Measurements from ENCODE around the gene CHTOP.

The CHTOP gene

DNA sequence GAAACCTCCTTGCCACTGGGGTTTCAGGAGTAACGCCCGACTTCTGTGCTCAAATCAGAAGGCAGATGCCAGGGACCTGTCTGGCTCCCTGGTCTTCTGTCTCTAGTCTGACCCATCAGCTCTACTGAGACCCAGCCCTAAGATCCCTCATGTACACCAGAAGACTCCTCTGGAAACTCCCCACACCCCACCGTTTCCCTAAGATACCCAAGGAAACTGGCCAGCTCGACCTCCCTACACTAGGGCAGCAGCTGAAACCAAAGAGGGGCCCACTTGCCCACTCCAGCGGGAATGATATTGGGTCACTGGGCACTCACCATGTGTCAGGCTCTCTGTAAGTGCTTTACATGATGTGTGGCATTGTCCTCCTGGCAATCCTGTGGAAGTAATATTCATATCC lies 20.5 kb upstream of the CHTOP start:
- DNase-seq = no peak

DNA sequence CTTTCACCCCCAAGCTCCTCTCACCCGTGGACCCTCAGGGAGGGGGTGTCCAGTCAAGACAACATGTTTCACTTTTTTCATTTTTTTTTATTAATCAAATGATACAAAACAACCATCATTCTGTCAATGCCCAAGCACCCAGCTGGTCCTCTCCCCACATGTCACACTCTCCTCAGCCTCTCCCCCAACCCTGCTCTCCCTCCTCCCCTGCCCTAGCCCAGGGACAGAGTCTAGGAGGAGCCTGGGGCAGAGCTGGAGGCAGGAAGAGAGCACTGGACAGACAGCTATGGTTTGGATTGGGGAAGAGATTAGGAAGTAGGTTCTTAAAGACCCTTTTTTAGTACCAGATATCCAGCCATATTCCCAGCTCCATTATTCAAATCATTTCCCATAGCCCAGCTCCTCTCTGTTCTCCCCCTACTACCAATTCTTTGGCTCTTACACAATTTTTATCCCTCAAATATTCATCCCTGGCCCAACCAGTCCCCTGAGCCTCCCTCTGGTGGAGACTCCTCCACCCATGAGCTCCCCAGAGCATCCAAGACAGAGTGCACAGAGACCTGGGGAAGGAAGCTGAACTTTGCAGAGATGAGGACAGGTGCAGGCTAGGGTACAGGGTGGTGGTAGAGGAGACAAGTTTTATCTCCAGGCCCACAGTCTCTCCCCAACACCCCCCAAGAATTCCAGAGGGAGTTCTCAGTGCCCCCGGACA lies 19.5 kb upstream of the CHTOP start:
- DNase-seq = no peak

DNA sequence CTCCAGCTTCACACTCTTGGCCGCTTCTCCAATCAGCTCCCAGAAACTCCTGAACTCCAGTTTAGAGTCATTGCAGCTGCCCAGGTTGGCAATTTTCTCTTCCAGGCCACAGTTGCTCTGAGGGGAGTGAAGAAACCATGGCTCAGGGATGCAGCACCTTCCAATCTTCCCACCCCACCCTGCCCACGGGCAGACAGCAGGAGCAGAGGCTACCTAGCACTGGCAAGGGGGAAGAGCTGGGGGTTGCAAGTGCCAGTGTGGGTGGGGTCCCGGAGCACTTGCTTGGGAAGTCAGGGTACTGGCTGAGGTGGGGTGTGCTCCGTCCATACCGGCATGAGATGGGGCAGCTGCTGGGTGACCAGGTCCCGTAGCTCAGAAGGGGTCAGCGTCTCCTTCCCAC lies 19.0 kb upstream of the CHTOP start:
- no peak for DNase-seq

DNA sequence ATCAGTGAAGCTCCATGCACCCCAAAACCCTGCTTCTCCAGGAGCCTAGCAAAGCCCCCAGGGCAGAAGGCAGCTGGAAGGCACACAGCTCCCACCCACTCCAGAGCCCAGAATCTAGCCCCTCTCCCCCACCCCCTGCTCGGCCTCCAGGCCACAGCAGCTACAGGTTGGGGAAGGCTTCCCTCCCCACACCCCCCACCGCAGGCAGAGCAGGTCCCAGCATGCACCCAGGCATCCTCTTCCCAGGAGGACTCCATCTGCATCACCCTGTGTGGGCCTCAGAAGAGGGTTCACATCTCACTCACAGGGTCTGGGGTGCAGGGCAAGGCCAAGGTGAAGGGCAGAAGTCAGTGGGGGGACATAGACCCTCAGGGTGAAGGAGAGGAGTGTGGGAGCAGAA lies 18.5 kb upstream of the CHTOP start:
- DNase-seq = no peak

DNA sequence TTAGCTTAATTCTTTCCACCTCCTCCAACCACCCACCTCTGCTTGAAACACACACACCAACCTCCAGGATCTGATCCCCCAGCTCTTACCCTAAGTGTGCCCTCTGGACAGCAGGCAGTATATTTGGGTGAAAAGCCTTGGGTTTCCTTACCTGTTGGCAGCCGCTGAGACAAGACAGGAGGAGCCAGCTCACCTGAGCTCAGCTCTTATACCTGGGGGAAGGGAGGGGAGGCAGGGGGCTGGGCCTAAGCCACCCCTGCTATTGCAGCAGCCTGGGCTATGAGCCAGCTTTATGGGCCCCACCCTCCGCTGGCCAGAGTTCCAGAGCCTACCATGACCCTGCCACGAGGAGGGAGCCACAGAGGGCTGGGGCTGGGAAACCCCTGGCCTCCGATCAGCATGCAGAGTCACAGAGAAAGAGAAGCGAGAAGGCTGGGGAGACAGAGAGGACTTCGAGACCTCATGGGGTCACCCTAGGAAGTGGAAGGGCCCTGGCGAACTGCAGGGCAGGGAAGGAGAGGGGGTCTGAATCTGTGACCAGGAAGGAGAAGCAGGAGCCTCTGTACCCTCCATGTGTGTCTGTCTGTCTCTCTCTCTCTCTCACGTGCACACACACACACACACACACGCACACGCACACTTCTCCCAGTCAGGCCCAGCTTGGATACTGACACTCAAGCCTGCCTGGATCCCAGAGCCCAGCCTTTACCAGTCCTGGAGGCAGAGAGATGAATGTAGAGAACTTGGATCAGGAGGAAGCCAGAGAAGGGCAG lies 17.5 kb upstream of the CHTOP start, which contains the start of gene S100A14:
Gene S100A14 (minus strand): TSS at position 182 of the 773 bp plus-strand sequence. CDS start 467 bp downstream, outside the sequence.
- no peak for DNase-seq

DNA sequence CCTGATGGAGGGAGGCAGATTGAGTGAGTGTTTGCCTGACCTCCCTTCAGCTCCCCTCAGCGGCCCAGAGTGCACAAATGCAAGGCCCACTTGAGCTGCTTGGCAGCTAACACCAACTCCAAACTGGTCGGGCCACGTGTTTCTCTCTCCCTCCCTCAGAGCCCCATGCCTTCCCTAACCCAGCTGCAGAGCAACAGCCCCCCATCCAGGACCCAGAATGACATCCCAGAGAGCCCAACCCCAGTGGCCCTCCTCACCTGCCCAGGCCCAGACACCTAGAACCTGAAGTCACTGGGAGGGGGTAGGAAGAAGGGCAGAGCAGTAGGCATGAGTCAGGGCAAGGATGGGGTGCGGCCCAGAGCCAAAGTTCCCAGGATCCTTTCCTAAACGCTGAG lies 17.0 kb upstream of the CHTOP start:
- no peak for DNase-seq

DNA sequence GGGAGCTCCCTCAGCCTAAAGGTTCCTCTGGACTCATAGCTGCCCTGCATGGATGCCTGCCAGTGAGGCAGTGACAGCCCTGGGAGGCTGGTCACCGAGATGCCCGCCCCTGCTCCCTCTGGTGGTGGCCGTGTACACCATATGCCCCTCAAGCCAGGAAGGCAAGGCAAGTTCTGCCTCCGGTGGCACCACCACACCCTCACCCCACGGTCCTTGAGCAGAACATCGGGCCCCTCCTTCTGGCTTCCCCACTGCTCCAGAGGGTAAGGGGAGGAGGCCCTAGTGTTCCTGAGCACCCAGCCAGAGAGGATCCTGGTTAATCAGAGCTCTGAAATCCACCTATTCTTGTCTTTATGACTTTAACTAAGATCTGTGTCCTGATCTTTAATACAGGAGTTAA lies 16.2 kb upstream of the CHTOP start:
- DNase-seq = no peak

DNA sequence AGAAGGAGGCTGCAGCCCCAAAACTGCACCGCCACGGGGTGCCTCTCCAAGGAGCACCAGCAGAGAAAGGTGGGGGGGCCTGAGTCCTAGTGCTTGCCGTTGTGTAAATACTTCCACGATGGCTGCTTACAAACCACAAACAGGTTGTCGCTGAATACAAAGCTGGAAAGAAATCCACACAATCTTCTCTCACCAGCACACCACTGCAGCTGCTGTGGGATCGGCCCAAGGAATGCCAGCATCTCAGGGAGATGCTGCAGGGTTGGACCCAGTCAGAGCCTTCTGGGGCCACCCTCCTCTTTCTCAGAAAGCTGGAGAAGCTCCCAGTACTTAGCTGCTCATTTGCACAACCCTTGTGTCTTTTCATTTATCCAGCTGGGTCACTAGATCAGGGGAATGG lies 14.7 kb upstream of the CHTOP start:
- DNase-seq = no peak

DNA sequence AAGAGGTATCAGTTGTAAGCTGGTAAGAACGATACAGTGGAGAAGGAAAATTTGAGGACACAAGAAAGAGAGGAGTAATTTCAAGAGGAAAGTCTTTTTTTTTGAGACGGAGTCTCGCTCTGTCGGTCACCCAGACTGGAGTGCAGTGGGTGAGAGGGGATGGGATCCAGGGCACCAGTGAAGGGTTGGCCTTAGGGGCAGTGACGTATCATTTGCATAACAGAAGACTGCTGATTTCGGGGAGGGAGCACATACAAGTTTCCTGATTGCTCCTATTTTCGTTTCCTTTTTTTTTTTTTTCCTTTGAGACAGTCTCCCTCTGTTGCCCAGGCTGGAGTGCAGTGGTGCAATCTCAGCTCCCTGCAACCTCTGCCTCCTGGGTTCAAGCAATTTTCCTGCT lies 10.8 kb upstream of the CHTOP start:
- DNase-seq = no peak

DNA sequence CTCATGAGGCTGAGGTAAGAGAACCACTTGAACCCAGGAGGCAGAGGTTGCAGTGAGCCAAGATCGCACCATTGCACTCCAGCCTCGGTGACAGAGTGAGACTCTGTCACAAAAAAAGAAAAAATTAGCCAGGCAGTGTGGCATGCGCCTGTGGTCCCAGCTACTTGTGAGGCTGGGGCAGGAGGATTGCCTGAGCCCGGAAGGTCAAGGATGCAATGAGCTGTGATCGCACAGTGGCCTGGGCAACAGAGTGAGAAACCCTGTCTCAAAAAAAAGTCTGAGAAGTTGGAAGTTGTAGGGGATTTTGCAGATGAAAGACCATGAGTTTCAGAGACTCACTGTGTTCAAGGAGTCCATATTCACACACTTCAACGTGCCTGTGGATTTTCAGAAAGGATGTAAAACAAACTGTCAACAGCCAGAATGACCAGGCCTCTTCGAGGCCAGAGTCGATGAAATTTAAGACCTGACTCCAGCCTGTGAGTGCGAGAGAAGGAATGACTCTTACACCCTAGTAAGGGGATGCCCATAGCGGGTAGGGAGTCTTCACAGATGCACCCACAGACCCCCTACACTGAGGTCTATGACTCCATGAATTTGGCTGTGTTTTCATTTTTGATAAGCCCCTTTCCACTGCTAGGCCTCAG lies 8.8 kb upstream of the CHTOP start:
- no peak for DNase-seq

DNA sequence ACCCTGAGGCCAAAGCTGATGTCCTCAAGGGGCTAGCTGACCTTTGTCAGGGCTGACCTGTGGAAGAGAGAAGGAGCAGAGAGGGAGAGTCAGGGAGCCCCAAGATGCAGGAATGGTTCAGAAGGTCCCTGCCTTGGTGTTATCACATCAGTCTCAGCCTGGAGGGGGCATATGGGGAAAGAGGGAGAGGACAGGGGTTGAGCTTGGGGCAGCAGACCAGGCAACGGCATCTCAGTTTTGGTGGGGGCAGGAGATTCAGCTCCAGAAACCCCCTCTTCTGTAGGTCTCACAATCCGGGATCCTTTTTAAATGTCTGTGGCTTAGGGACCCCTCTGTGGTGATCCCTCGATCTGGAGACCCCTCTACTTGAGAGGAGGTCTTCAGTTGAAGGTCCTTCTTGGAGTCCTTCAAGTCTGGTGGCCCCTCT lies 7.4 kb upstream of the CHTOP start:
- no peak for DNase-seq

DNA sequence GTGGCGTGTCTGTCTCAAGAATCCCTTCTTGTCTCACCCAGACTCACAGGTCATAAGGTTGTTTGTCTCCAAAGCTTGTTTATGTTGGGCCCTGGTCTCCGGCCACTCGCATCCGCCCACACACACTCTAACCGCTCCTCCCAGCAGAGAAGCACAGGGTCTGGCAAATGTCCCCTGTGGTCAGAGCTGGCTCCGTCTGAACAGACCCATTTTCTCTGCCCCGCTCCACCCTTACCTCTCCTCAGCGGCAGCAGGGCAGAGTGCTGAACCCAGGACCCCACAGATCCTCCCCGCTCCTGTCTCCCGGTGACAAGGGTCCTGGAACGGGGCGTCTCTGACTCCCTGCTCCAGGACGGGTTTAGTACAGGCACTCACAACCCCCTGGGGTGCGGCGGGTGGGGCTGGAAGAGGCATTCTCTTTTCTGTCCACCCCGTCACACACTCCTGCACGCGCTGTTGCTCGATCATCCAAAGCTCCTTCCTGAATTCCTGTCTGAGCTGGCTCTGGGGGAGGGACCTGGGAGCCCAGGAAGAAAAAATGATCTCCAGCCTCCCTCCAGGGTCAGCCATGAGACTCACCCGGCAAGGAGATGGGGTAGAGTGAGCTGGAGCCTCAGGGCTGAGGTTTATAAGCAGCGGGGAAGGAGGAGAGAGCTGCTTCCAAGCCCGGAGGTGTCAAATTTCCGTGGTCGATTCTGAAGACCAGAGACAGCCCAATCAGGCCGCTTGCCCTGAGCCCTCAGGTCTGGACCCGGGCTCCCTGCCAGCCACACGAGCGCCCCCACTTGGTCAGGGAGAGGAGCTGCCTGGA lies 6.8 kb upstream of the CHTOP start, which contains the start of gene S100A13:
Gene S100A13 (minus strand): TSS at position 602 of the 811 bp plus-strand sequence. CDS start 1,033 bp downstream, outside the sequence.
- DNase-seq = no peak

DNA sequence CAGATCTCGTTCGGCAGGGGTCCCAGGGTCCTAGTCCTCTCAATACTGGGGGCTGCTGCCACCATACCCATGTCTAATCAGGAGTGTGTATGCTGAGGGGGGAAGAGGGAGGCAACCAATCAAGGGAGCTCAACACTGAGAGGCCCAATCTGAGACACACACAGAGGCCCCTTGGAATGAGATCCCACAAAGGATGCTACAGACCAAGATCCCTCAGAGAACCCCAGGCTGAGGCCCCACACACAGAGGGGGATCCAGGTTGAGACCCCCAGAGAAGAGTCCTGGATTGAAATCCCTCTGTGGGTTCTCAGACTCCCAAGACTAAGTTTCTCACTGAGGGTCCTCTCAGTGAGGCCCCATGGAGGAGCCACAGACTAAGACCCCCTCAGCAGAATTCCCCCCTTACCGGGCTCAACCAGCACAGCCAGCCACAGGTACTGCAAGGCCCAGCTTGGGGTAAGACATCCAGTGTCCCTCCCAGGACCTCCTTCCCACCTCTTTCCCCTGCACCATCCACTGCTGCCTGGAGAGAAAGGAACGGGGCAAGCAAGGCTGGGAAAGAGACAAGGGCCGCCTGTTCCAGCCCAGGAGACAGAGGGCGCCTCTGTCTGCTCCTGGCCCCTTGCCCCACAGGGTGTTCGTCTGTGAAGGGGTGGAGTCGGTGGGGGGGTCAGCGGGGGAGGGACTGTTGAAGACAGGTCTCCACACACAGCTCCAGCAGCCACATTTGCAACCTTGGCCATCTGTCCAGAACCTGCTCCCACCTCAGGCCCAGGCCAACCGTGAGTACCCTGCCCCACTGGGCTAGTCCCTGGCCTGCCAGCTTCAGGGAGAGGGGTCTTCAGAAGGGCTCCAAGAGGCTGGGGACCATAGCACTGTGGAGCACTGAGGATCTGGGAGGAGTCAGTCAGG lies 5.9 kb upstream of the CHTOP start, which contains the start of gene S100A1:
Gene S100A1 (plus strand): TSS at position 720 of the 912 bp plus-strand sequence. CDS start 2,088 bp downstream, outside the sequence.
- no peak for DNase-seq

DNA sequence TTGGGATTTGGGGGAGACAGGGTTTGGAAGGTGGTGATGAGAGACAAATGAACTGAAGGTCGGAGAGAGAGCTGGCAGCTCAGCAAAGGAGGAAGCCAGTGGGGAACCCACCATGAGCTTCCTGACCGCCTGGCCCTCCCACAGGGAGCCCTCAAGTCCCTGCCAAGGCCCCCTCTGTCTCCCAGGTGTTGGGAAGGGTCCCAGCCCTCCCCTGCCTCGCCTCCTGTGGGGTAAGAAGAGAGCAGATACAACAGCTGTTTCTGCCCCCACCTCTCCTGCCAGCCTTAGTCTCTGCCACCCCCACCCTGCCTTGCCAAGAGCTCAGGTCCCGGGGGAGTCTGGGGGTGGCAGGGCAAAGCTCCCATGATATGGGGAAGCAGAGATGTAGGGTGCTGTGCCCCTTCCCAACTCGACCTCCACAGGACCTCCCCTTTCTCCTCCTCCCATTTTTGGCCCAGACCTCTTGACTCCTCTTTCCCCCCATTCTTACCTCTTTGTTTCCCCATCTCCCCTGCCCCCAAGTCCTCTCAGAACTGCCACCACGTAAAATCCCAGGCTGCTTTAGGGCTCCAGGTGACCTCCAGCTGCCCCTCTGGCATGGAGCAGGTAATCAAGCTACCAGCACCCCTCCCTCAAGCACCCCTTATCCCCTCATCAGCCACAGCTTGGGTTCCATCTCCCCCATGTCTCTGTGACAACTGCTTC lies 5.1 kb upstream of the CHTOP start:
- DNase-seq = no peak

DNA sequence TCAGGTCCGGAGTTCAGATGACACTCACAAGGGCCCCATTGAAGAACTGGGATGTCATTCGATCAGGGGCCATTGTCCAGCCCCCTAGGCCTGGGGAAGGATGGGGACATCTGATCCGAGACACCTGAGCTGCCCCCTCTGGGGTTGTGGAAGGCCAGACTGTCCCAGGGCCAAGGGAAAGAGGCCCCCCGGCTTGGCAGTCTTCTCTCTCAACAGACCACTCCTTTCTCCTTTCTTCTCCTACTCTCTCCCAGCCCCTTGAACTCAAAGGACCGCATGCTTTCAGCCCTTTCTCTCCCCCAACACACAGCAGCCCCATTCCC lies 4.6 kb upstream of the CHTOP start:
- no peak for DNase-seq

DNA sequence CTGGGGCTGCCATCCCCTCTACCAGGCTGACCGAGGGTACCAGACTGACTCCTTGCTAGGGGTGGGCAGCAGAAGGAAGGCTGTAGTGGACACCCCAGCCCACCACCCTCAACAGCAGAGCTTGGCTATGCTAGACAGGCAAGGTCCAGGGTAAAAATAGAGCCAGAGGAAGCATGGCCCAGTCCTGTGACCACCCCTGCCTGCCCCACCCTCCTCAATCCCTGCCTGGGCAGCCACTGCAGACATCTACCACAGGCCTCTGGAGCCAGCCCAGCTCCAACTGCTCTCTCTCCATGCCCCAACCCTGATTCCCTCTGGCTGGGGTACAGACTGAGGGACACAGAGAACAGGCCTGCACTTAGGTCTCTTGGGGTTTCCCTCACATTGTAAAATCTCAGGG lies 3.9 kb upstream of the CHTOP start:
- no peak for DNase-seq

DNA sequence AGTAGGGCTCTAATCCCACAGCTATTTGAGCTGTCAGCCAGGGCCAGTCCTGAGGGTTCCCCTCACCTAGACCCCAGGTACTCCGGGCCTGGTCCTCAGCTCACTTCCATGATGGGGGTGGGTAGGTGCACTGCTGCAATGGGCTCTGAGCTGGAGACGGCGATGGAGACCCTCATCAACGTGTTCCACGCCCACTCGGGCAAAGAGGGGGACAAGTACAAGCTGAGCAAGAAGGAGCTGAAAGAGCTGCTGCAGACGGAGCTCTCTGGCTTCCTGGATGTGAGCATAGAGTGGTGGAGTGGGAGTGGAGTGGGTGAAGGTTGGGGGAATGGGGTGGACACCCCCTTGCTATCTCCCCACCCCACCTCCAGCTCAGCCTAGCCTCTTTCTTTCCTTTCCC lies 3.5 kb upstream of the CHTOP start:
- DNase-seq = no peak

DNA sequence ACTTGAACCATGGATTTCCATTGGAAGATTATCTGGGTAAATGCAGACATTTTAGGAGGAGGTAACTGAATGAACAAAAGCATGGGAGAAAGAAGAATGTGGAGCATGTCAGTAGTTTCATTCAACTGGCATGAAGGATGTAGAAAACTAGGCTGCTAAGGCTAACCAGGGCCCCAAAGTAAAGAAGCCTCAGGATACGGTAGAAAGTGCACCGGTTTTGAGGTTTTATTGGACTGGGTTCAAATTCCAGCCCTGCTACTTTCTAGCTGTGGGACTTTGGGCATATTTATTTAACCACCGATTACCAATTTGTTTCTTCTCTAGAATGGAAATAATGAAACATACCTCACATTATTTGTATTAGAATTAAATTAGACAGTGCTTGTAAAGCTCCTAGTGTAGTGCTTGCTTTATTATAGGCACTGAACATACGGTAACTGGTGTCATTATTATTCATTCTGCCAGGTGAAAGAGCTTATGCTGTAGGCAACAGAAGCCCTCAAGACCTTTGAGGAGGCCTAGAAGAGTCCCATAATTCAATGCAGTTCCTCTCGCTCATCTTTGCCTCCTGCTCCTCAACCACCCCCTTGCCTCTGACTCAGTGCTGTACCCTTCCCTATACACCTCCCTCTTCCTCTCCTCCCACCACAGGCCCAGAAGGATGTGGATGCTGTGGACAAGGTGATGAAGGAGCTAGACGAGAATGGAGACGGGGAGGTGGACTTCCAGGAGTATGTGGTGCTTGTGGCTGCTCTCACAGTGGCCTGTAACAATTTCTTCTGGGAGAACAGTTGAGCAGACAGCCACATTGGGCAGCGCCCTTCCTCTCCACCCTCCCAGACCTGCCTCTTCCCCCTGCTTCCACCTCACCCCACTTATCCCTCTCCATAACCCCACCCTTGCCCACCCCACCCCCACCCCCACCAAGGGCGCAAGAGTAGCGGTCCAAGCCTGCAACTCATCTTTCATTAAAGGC lies 2.5 kb upstream of the CHTOP start:
- no peak for DNase-seq

DNA sequence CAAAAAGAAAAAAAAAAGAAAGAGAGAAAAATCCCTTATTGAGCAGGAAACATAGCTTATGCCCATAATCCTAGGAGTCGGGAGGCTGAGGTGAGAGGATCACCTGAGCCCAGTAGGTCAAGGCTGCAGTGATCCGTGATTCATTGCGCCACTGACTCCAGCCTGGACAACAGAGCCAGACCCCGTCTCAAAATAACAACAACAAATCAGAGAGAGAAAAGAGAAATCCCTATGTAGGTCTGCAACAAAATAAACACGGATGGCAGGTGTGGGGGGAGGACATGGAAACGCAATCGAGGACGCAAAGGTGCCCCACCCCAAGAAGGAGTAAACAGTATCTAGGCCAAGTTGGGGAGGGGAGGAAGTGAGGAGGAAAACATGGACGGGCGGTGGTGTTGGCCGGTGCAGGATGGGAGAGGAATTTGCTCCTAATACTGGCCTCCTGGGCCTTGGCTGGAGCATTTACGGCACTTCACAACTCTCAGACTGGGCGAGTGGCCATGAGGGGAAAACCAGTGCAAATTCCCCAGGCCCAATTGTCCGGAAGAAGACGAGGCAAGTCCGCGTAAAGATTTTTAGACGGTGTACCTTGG lies 609 bp upstream of the CHTOP start:
- DNase-seq = no peak

DNA sequence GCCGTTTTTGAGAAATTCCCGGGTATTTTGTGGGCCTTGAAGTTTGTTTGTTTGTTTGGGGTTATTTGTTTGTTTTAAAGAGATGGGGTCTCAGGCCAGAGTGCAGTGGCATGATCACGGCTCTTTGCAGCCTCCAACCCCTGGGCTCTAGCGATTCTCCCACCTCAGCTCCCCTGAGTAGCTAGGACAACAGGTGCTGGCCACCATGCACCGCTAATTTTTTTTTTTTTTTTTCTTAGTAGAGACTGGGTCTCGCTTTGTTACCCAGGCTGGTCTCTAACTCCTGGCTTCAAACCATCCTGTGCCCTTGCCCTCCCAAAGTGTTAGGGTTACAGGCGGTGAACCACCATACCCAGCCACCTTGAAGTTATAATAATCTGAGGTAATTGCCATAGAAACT lies 2.0 kb downstream of the CHTOP start:
- DNase-seq = no peak
